T-helper 9 cell (primary cell): Measurements from ENCODE around the gene PLCD1.
"Not testable (repeated sequence)": the region's sequence is repeated elsewhere in the genome, so short reads cannot be mapped to it uniquely, and the experiment has no call there.

Experiments used
- DNase-seq: peaks from one replicate; pipeline ENCODE4 v3.0.0-alpha.2; 2020

PLCD1 gene

DNA sequence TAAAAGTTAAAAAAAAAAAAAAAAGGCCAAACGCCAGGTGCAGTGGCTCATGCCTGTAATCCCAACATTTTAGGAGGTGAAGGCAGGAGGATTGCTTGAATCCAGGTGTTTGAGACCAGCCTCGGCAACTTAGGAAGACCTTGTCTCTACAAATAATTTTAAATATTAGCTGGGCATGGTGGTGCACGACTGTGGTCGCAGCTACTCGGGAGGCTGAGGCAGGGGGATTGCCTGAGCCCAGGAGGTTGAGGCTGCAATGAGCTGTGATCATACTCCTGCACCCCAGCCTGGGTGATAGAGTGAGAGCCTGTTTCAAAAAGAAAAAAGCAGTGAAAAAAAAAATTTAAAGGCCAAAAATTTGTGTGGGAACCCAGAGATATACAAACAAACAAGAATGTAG is 6.8 kb upstream of the PLCD1 start:
- no peak for DNase-seq

DNA sequence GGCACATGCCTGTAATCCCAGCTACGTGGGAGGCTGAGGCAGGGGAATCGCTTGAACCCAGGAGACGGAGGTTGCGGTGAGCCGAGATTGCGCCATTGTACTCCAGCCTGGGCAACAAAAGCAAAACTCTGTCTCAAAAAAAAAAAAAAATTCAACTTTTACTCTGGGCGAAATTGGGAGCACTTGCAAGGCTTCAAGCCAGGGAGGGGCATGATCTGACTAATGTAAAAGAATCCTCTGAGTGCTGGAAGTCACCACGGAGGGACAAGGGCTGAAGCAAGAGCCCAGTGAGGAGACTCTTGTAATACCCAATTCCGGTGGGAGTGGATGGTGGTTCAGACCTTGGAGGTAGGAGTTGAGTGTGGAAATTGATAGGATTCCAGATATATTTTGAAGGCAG is 4.9 kb upstream of the PLCD1 start:
- not testable (repeated sequence) for DNase-seq

DNA sequence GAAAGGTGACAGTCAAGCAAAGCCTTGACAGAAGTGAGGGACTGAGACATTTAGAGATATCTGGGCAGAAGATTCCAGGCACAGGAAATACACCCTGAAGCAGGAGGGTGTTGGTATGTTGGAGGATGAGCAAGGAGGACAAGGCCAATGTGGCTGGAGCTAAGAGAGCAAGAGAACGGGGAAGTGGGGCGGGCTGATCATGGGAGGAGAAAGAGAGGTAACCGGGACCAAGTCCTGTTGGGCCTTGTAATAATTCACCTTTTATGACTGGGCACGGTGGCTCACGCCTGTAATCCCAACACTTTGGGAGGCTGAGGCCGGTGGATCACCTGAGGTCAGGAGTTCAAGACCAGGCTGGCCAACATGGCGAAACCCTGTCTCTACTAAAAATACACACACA is 4.1 kb upstream of the PLCD1 start:
- not testable (repeated sequence) for DNase-seq

DNA sequence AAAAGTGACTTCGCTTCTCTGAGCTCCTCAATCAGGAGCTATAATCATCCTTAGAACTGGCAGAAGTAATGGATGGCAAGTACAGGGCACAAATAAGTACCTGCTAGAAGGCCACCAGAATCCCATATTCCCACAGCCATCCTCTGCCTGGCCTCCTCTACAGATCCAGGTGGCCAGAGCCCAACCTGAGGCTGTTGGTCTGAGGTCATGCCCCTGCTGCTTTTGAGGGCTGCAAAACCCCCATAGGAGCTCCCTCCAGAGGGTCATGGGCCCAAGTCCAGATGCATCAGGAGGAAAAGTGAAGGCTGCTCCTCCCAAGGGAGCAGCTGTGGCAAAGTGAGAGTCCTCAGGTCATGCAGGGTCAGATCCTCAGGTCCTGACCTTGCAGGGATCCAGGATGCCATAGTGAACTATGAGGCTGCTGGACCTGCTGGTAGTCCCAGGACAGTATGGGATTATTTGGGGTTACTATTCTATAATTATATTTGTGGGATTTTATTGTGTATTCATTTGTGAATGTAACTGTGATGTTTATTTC is 3.0 kb upstream of the PLCD1 start:
- no peak for DNase-seq

DNA sequence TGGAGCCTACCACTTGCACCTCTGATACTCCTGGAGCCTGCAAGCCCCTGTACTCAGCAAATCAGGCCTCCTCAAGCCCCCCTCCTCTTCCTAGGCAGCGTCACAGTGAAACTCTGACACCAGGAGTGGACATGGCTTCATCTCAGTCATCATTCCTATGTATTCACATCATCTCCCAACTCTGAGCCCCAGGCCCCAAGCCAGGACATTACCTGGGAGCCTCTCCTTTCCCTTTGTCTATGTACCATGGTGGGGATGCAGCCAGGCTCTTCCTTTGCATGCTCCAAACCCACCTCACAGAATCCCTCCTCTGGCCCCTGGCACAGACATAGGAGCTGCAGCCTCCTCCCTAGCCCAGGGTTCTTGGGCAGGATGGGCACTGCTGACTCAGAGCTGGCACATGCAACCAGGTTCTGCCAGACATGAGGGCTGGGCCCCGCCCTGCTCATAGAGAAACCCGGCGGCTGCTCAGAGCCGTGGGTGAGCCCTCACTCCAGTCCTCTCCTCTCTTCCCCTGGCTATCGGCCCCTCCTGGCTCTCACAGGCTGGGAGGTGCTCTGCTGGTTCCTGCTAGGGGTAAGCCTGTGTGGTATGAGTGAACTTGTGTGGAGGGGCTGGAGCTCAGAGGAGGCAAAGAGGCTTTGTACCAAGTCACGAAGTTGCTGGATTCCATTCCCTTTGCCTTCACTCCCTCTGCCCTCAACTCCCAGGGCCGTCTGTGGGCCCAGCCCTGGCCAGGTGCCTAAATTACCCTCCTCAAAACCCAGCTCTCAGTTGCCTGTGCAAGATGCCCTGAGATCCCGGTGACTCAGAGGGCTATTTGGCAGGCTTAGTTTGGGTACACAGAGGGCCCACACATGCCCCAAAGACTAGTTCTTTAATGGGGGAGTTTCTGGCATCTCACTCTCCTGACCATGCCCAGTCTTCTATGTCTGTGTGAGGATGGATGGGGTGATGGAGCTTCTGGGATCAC is 1.9 kb upstream of the PLCD1 start:
- DNase-seq: peak; percentile 41

DNA sequence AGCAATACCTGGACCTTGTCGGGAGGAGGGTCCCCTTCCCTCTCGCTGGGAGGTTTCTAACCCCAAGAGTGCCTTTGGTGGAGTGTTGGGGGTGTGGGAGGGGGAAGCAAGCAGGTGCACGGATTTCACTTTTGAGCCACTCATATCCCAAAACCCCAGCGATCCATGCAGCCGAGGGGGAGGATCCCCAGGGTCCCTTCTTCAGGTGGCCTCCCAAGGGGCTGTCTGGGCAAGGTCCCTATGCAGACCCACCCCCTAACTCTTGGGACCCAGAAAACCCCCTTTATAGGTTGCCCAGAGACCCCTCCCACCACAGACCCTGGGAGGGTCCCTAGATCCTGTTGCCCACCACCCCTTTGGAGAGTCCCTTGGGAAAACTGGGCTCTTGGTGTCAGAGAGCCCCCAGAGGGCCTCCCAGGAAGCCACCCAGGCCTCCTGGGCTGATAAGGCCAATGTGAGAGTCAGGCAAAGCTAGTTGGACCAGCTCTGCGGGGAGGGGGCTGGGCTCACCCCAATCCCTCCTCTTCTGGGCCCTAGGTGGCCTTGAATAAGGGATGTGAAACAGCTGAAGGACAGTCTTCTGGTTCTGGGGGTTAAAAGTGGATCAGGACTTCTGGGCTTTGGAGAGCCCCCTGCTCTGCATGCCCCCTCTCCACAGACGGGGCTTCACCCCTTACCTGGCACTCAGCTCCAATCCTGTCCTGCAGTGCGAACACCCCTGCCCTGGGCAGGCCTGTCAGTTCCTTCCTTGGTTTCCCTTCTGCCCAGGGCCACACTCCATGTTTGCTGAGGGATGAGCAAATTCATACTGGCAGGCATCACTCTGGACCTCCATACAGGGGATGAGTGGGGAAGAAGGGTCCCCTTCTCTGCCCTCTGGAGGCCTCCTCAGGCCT is 932 bp upstream of the PLCD1 start:
- no peak for DNase-seq

- no peak for DNase-seq
Measured at GRCh38 chr3:38028621-38029361, 651 bp downstream of the PLCD1 start.

DNA sequence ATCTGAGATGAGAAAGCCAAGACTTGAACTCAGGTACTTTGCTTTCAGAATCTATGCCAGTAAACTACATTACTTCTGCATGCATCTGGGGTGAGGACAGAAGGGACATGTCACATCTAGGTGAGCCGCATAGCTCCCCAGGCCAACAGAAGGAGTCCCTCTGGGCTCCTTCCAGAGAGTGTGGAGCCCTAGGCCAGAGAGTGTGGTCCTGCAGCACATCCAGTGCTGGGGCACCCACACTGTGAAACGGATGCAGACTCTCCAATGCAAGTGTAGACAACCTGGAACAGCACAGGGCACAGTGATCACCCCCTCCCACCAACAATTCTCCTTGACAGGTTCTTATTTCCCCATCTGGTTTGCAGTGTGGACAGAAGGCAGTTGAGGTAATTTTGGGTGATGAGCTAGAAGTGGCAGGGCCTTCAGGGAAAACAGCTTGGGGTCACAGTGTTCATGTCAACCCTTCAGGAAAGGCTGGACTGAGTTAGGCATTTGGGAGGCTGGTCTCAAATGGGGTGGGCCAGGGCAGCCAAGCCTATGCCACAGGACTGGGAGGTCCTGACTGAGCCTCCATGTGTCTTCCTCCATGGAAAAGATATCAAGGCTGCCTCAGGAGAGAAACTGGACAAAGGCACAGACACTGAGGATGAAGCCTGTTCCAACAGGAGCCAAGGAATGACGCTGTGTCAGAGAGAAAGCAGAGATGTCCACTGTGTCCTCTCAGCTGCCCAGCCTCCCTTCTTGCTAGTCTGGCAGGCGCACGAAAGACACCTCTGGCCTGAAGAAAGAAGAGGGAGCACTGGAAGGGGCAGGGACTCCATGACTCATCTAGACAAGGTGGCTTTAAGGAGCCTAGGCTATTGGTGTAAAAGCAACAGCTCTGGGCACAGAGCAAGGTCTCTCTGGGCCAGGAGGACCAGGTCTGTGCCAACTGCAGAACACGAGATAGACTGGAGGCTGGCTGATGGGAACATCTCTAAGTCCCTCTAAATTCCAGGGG is 1.7 kb downstream of the PLCD1 start:
- no peak for DNase-seq

- no peak for DNase-seq
Measured at GRCh38 chr3:38026856-38027255, 2.6 kb downstream of the PLCD1 start.

DNA sequence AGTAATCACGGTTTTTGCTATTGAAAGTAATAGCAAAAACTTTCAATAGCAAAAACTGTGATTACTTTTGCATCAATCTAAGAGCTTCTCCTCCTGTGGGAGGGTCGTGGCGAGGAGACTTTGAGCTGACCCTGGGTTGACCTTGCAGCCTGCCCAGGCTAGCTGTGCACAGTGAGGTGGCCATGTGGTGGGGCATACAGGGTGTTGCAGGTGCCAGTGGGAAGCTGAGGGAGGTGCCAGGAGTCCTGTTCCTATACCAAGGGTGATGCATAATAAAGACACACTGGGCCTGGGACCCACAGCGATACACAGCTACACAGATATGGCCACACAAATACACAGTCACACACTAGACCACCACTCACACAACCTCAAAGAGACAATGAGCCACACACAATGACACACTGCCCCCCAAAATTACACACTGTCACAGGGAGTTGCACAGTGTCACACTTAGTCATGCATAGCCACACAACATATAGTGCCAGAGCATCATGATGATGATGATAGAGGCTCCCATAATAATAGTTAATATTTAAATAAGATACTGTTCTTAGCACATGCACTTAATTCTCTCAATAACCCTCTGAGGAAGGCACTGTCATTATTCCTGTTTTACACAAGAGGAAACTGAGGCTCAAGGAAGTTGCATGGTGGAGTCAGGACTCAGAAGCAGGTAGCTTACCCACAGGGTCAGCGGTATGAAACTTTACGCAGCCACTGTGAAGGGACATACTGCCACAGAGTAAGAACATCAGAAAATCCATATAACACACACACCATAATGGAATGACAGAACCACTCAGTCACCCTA is 6.3 kb downstream of the PLCD1 start:
- DNase-seq: no peak

DNA sequence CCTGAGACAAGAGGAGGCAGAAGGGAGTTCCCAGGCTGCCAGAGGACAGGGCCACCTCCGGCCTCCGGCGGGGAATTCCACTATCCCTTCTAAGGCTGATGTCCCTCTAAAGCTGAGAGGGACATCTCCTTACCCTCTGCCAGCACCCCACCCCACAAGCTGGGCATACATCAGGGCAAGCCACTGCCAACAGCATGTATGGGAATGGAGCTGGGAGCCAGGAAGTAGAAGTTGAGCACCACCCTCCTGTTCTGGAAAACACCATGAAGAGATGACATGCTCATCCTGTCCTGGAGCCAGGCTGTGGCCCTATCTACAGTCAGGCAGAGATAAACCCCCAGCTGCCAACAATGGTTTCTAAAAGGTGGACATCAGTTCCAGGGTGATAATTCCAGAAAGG is 7.1 kb downstream of the PLCD1 start:
- no peak for DNase-seq

DNA sequence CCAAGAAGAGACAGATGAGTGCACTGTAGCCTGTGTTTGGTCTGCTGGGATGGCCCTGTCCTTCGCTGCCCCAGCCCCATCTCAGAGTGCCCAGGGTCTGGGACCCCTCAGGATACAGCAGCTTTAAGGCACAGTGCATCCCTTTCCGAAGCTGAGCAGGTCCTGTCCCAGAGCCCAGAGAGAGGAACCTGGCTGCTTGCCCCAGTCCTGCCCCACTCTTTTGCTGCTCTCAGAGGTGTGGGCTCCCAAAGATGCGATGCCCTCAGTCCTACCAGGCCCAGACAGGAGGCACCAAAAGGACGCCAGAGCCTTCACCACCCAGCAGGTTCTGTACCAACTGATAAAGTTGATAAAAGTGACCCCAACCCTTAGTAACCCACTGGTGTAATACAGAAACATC is 8.2 kb downstream of the PLCD1 start:
- DNase-seq: no peak

- no peak for DNase-seq
Measured at GRCh38 chr3:38020342-38020726, 9.1 kb downstream of the PLCD1 start.

DNA sequence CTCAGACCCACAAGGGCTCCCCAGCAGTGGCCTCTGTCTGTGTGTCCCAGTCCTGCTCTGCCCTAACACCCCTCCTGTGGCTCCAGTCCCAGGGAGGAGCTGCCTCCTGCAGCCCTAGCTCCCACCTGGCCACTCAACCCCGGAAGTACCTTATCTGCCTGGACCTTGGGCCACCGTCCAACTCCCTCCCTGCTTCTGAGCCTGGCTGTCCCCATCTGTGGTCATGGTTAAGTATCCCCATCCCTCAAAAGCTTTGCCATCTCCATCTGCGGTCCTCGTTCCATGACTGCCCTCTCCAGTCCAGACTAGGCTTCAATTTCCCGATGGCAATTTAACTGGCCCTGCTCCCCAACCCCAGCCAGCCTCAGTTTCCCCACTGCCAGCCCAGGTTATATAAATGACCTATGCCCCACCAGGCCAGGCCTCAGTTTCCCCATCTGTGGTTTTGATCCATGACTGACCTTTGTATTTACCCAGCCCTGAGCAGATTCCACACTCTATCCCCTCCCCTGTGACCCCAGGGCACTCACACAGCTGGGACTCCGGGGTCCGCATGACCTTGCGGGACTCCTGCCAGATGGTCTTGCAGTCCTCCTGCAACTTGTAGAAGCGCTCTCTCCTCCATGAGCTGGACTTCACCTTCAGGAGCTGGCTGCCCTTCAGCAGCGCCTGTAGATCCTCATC is 9.6 kb downstream of the PLCD1 start:
- no peak for DNase-seq

GRCh38 chr3:38018296-38019266 is 10.9 kb downstream of the PLCD1 start:
- no peak for DNase-seq

DNA sequence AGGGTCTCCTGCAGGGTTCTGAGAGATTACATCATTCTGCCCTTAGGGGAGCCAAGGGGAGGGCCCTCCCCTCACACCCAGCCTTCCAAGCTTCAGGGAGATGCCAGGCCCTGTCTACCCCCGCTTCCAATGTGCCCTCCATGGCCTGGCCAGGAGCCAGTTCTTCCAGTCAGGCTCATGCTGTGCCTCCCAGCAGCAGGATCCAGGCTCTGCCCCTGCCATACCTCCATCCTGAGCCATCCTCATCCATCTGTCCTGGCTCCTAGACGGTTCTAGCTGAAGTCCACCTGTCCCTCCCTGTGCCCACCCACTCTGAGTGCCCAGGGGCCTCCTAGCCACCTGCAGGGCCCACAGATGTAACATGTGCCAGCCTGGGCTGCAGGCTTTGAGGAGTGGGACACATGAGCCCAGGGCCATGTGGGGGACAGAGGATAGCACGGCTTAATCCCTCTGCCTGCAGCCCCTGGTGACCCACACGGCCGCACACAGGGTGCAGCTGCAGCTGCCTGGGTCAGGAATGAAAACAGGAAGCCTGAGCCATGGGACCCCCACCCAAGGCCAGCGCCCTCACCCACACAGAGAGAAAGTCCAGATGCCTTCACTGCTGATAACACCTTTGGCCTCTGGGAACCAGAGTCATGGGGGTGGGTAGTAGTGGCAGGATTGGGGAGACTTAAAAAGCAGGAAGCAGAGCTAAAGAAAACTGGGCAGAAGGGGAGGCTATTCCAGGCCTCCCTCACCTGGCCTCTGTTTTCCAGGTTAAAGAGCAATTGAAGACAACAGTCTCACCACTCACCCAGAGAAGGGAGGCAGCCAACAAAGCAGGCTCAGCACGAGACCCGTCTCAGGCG is 11.8 kb downstream of the PLCD1 start:
- no peak for DNase-seq

DNA sequence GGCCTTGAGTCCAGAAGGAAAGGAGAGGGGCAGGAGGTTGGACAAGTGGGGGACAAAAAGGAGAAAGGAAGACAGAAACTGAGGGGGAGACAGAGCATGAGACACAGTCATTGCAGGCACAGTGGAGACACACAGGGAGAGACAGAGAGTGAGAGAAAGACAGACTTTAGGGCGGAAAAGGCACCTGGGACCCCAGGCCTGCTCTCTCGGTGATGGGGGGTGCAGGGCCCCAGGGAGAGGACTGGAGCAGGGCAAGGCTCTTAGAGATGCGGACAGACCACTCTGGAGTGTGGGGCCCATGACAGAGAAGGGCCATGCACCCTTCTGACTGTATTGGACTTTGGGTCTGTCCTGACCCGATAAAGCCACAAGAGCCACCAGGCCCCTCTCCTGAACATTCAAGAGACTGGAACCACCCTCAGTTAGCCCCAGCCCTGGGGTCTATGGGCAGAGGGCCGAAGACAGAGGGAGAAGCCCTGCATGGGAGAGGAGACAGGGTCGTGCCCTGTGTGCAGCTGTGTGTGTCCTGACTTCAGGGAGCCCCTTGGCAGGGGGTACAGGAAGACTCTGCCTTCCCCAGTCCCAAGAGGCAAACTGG is 12.5 kb downstream of the PLCD1 start:
- DNase-seq: no peak
